Endothelial cell of umbilical vein (primary cell): ENCODE measurements around the gene C2CD4B. TPM values are rescaled to one million over a fixed set of nuclear protein-coding genes. Genes with fewer than 3 reads are reported as not detected.
A peak's percentile ranks its signal among the peaks of the same experiment; 100 is the strongest.

Experiments used
- BruUV-seq: library from RNA; stranded (reverse); fragments of 400-500 nt; replicated peaks from 2 replicates; lab custom pipeline; 2021; lab: Mats Ljungman, UMichigan
- CTCF ChIA-PET: fragments of 300-600, 350-600 bp; sonication (Branson Sonifier 250); formaldehyde crosslinking; loops from one replicate; lab custom pipeline; 2021; ENCODE audit warnings: antibody characterized with exemption, inconsistent platforms; lab: Charles Lee
- POLR2A ChIA-PET: fragments of 300-600, 350-600 bp; sonication (Branson Sonifier 250); formaldehyde crosslinking; loops from one replicate; lab custom pipeline; 2021; ENCODE audit warnings: antibody characterized with exemption, inconsistent platforms; lab: Charles Lee
- DNase-seq: peaks from one replicate; pipeline ENCODE4 v3.0.0-alpha.2; 2011; ENCODE audit warnings: low read depth, low spot score
- FAIRE-seq: peaks from 2 replicates; lab custom pipeline; 2011; peaks lifted over from hg19 to GRCh38; lab: Jason Lieb, UNC
- H2AFZ ChIP-seq: 2 replicates; pipeline ENCODE4 v1.6.0; 2012; ENCODE audit warnings: low read depth, low read length, control low read depth, inconsistent platforms
- H3K27ac ChIP-seq: 2 replicates; pipeline ENCODE4 v1.5.1; 2011; ENCODE audit warnings: low read depth, mild to moderate bottlenecking, control low read depth, low read length, moderate library complexity; ENCODE audit not compliant: insufficient read depth
- H3K27me3 ChIP-seq, 2 experiments: 2 replicates each; pipeline versions ENCODE4 v1.6.0 to v1.6.1; 2011; ENCODE audit warnings: low read length in 2 of 2, mixed read lengths in 1 of 2; ENCODE audit not compliant: control insufficient read depth in 2 of 2, insufficient read depth in 2 of 2
- H3K36me3 ChIP-seq, 2 experiments: 2 replicates in 1 of 2; 3 replicates in 1 of 2; pipeline ENCODE4 v1.5.1; 2011; ENCODE audit warnings: low read length in 2 of 2, mild to moderate bottlenecking in 1 of 2, moderate library complexity in 1 of 2; ENCODE audit not compliant: control insufficient read depth in 2 of 2, insufficient read depth in 2 of 2; ENCODE audit errors: extremely low read depth in 1 of 2
- H3K4me1 ChIP-seq: 3 replicates; pipeline ENCODE4 v1.5.1; 2011; ENCODE audit warnings: mild to moderate bottlenecking, low read length; ENCODE audit not compliant: control insufficient read depth, insufficient read depth; ENCODE audit errors: extremely low read depth
- H3K4me2 ChIP-seq: 2 replicates; pipeline ENCODE4 v1.6.1; 2011; ENCODE audit warnings: low read length, control low read depth, mixed read lengths; ENCODE audit not compliant: insufficient read depth
- H3K4me3 ChIP-seq, 3 experiments: fragments of 200-600 bp in 1 of 3; sonication (generic), shearing (Covaris generic) in 1 of 3; replicated peaks in 1 of 3; 2 replicates each; pipeline ENCODE4 v1.5.1; 2011 to 2016; ENCODE audit warnings: control low read depth in 3 of 3, low read length in 3 of 3, mild to moderate bottlenecking in 2 of 3, inconsistent platforms in 1 of 3, low read depth in 1 of 3, moderate library complexity in 1 of 3; ENCODE audit not compliant: insufficient read depth in 1 of 3
- H3K79me2 ChIP-seq: 2 replicates; pipeline ENCODE4 v1.6.0; 2012; ENCODE audit warnings: low read length, inconsistent platforms; ENCODE audit not compliant: control insufficient read depth, insufficient read depth
- H3K9ac ChIP-seq: replicated peaks from 2 replicates; pipeline ENCODE3; 2011; ENCODE audit warnings: low read length, control low read depth; ENCODE audit not compliant: insufficient read depth; ENCODE audit errors: extremely low read depth
- H3K9me1 ChIP-seq: replicated peaks from 3 replicates; pipeline ENCODE4 v1.6.0; 2011; ENCODE audit warnings: mild to moderate bottlenecking, low read length; ENCODE audit not compliant: control insufficient read depth, insufficient read depth; ENCODE audit errors: extremely low read depth
- H3K9me3 ChIP-seq: replicated peaks from 2 replicates; pipeline ENCODE4 v1.5.1; 2012; ENCODE audit warnings: low read length, inconsistent platforms; ENCODE audit not compliant: control insufficient read depth, insufficient read depth
- H4K20me1 ChIP-seq: replicated peaks from 2 replicates; pipeline ENCODE3; 2011; ENCODE audit warnings: mild to moderate bottlenecking, low read length; ENCODE audit not compliant: control insufficient read depth, insufficient read depth; ENCODE audit errors: extremely low read depth
- GATA2 ChIP-seq: IDR thresholded peaks from 2 replicates; pipeline ENCODE4 v1.7.0; 2011; ENCODE audit warnings: low read depth, mild to moderate bottlenecking, moderate library complexity, mixed read lengths, low read length; ENCODE audit not compliant: insufficient read length, insufficient read depth
- JUN ChIP-seq: IDR thresholded peaks from 2 replicates; pipeline ENCODE4 v1.6.1; 2011; ENCODE audit warnings: borderline replicate concordance, low read depth; ENCODE audit not compliant: insufficient read length, insufficient read depth
- MYC ChIP-seq: IDR thresholded peaks from one replicate; pipeline ENCODE4 v1.6.1; 2011; ENCODE audit warnings: mild to moderate bottlenecking, low read depth, low read length
- POLR2AphosphoS5 ChIP-seq: IDR thresholded peaks from 2 replicates; pipeline ENCODE4 v1.6.1; 2012; ENCODE audit warnings: low read depth, mild to moderate bottlenecking, control low read depth, low read length, moderate library complexity; ENCODE audit not compliant: insufficient read depth
- dilution Hi-C: fragments of 300-500 bp; cut with MboI; formaldehyde crosslinking; loops from one replicate; pipeline ENCODE4 v1.15.0; 2019; ENCODE audit warnings: low sequenced_read_pairs; ENCODE audit not compliant: extremely low pct_ligation_motif_present
- intact Hi-C: fragments of 100-400 bp; cut with micrococcal nuclease; formaldehyde crosslinking; loops from one replicate; pipeline ENCODE4 v1.10.0; 2022
- polyA plus RNA-seq, 4 experiments: library from polyadenylated mRNA; depleted of rRNA in 3 of 4; stranded (reverse) in 3 of 4; unstranded in 1 of 4; fragments of >200 nt; gene quantifications; 2 replicates each; pipeline versions ENCODE4 v1.2.1 to v1.2.3, GENCODE V29; 2011 to 2012; ENCODE audit warnings: missing spikeins in 1 of 4
- total RNA-seq: library from RNA; stranded (reverse); gene quantifications from 2 replicates; pipeline ENCODE4 v1.2.3, GENCODE V29; 2021
- TF ChIP-seq, protein P1 (sequence below), 2 donors: IDR thresholded peaks; 1 replicate in 1 of 2; 2 replicates in 1 of 2; pipeline ENCODE4 v1.5.1; 2011; ENCODE audit warnings: low read length in 2 of 2, mild to moderate bottlenecking in 2 of 2, moderate library complexity in 2 of 2, control low read depth in 1 of 2, inconsistent platforms in 1 of 2, low read depth in 1 of 2; ENCODE audit not compliant: insufficient read depth in 1 of 2; ENCODE audit errors: extremely low read depth in 1 of 2

C2CD4B gene
- total and polyA plus RNA-seq, 2 donors (not counting 3 experiments of a cell fraction or from before 2014, with no cell fraction given) = 28.4 to 31.7 TPM

- intact Hi-C loops (loop anchor here (1.0 to 2.0 kb wide), 5 partner anchors 10 to 182 kb away; no protein-coding TSS in a partner anchor), dilution Hi-C loops (no loop called here)
- no peak overlapping the region for H2AFZ ChIP-seq
- H3K4me1 ChIP-seq = peaks cover 35% of the 10 kb centered on the region
- DNase-seq (peak; percentile 91), FAIRE-seq (peak; percentile 84)
- BruUV-seq = no TSS peak
- H3K9me3 ChIP-seq = no peaks in the 10 kb centered on the region
- POLR2A ChIA-PET = interaction anchor here (1.2 to 2.3 kb wide), 2 partner anchors 13 to 39 kb away, joined by 4 to 26 read pairs; partner anchors contain the start of gene C2CD4B
- H3K9me1 ChIP-seq = no peaks in the 10 kb centered on the region
- no peak overlapping the region for H3K4me3 ChIP-seq
- H3K27me3 ChIP-seq = no peaks in the 10 kb centered on the region
- no peak overlapping the region for H3K4me2 ChIP-seq
- no peak overlapping the region for H3K9ac ChIP-seq
- TF ChIP-seq POLR2AphosphoS5 = no peak
- TF ChIP-seq JUN = no peak
- TF ChIP-seq GATA2 = peak; percentile 12
- TF ChIP-seq, protein P1, sequence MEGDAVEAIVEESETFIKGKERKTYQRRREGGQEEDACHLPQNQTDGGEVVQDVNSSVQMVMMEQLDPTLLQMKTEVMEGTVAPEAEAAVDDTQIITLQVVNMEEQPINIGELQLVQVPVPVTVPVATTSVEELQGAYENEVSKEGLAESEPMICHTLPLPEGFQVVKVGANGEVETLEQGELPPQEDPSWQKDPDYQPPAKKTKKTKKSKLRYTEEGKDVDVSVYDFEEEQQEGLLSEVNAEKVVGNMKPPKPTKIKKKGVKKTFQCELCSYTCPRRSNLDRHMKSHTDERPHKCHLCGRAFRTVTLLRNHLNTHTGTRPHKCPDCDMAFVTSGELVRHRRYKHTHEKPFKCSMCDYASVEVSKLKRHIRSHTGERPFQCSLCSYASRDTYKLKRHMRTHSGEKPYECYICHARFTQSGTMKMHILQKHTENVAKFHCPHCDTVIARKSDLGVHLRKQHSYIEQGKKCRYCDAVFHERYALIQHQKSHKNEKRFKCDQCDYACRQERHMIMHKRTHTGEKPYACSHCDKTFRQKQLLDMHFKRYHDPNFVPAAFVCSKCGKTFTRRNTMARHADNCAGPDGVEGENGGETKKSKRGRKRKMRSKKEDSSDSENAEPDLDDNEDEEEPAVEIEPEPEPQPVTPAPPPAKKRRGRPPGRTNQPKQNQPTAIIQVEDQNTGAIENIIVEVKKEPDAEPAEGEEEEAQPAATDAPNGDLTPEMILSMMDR (IDR thresholded peaks at IDR 0.05; ENCODE audit: extremely low read depth in 1 of 2, insufficient read depth in 1 of 2, low read depth in 1 of 2, low read length in 2 of 2) = peak; percentile 56 to 66
- TF ChIP-seq MYC = no peak
- H3K36me3 ChIP-seq = no peaks in the 10 kb centered on the region
- H3K79me2 ChIP-seq = no peaks in the 10 kb centered on the region
- H3K27ac ChIP-seq = peak overlapping the region; percentile 99
- CTCF ChIA-PET = interaction anchor here (0.8 to 4.7 kb wide), 38 partner anchors 9 to 290 kb away, joined by 3 to 139 read pairs (median 7); partner anchors contain the start of genes C2CD4A, C2CD4B and VPS13C
- no peaks in the 10 kb centered on the region for H4K20me1 ChIP-seq
Observed at GRCh38 chr15:62125773-62126172, 39.3 kb downstream of the C2CD4B start.
